ENCODE measurements around the gene OR5B21.

DNA sequence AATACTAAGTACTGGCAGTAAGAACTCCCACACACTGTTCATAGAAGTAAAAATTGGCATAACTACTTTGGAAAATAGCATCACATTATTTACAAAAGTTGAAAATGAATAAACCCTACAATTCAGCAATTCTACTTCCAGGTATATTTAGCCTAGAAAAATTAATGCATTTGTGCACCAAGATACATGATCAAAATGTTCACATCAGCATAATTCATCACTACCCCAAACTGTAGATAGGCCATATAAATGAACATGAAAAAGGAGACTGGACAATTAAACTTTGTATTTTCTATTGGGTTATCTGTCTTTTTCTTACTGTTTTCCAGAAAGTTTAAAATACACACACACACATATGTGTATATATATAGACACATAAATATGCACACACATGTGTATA lies 5.9 kb downstream of the OR5B21 start:
- TF ChIP-seq POLR2A (IDR thresholded peaks at IDR 0.05) (no peak), EP300 (IDR thresholded peaks at IDR 0.05) (no peak)
- TF ChIP-seq, protein P1, sequence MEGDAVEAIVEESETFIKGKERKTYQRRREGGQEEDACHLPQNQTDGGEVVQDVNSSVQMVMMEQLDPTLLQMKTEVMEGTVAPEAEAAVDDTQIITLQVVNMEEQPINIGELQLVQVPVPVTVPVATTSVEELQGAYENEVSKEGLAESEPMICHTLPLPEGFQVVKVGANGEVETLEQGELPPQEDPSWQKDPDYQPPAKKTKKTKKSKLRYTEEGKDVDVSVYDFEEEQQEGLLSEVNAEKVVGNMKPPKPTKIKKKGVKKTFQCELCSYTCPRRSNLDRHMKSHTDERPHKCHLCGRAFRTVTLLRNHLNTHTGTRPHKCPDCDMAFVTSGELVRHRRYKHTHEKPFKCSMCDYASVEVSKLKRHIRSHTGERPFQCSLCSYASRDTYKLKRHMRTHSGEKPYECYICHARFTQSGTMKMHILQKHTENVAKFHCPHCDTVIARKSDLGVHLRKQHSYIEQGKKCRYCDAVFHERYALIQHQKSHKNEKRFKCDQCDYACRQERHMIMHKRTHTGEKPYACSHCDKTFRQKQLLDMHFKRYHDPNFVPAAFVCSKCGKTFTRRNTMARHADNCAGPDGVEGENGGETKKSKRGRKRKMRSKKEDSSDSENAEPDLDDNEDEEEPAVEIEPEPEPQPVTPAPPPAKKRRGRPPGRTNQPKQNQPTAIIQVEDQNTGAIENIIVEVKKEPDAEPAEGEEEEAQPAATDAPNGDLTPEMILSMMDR (IDR thresholded peaks at IDR 0.05): no peak
